Retinal pigment epithelial cell (primary cell): ENCODE results near the gene OR2A2.

Experiments
- DNase-seq: peaks from one replicate; pipeline ENCODE4 v3.0.0-alpha.2; 2010; ENCODE audit warnings: low read depth
- H3K4me3 ChIP-seq: 2 replicates; pipeline ENCODE4 v1.5.1; 2011; ENCODE audit warnings: mild to moderate bottlenecking, low read length, control low read depth, moderate library complexity
- TF ChIP-seq, protein P1 (sequence below): conservative IDR thresholded peaks from 2 replicates; pipeline ENCODE4 v1.5.1; 2011; ENCODE audit warnings: low read depth, low read length, control low read depth, inconsistent platforms

OR2A2 gene

DNA sequence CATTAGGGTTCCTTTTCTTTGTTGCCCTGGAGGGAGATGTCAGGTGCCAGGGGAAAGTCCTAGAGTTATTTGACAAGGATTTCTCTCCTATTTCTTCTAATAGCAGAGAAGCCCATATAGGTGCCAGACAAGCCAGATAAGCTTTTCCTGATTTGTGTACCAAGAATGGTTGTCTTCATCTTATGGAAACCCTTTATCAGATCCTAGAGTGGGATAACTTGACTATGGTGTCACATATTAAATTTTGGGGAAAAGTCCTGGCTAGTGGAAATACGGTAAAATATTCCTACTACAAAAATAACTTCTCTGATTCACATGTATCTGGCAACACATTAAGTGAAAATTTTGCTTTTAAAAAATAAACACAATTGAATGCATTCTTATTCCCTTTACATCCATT lies 22.2 kb upstream of the OR2A2 start:
- TF ChIP-seq, protein P1, sequence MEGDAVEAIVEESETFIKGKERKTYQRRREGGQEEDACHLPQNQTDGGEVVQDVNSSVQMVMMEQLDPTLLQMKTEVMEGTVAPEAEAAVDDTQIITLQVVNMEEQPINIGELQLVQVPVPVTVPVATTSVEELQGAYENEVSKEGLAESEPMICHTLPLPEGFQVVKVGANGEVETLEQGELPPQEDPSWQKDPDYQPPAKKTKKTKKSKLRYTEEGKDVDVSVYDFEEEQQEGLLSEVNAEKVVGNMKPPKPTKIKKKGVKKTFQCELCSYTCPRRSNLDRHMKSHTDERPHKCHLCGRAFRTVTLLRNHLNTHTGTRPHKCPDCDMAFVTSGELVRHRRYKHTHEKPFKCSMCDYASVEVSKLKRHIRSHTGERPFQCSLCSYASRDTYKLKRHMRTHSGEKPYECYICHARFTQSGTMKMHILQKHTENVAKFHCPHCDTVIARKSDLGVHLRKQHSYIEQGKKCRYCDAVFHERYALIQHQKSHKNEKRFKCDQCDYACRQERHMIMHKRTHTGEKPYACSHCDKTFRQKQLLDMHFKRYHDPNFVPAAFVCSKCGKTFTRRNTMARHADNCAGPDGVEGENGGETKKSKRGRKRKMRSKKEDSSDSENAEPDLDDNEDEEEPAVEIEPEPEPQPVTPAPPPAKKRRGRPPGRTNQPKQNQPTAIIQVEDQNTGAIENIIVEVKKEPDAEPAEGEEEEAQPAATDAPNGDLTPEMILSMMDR, result no peak
- H3K4me3 ChIP-seq, result no peak overlapping the region
- DNase-seq, result no peak

DNA sequence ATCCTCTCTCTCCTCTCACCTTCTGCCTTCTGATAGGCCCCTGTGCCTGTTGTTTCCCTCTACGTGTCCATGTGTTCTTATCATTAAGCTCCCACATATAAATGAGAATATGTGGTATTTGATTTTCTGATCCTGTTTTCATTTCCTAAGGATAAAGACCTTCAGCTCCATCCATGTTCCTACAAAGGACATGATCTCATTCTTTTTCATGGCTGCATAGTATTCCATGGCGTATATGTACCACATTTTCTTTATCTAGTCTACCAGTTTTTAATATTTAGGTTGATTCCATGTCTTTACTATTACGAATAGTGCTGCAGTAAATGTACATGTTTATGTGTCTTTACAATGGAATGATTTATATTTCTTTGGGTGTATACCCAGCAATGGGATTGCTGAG lies 18.7 kb upstream of the OR2A2 start:
- TF ChIP-seq, protein P1, result no peak
- DNase-seq, result no peak
- no peak overlapping the region for H3K4me3 ChIP-seq

DNA sequence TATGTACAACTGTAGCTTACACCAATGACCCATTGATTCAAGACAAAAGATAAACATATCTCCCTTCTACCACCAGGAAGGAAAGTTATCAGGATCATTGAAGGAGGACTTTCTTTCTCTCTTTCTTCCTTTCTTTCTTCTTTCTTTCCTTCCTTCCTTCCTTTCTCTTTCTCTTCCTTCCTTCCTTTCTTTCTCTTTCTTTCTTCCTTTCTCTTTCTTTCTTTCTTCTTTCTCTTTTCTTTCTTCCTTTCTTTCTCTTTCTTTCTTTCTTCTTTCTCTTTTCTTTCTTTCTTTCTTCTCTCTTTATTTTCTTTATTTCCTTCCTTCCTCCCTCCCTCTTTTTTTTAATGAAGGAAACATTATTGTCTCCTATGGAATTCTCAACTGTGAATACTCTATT lies 10.6 kb upstream of the OR2A2 start:
- no peak overlapping the region for H3K4me3 ChIP-seq
- TF ChIP-seq, protein P1, result no peak
- no peak for DNase-seq

DNA sequence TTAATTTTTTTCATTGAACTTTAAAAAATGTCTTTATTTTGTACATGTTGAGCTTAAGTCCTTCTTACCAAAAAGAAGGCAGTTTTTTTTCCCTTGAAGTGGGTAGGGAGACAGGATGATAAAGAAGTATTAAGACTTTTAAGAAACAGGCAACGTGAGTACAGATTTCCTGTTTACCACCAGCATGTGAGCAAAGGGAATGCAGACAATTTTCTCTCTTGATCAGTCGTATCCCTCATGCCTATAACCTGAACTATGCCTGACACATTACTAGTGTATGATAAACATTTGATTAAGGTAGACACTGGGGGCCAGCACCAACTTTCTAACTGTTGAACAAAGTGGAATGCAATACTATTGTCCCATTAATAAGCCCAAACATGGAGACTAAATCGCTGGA lies 8.8 kb upstream of the OR2A2 start:
- TF ChIP-seq, protein P1, result no peak
- H3K4me3 ChIP-seq, result no peak overlapping the region
- DNase-seq, result no peak

DNA sequence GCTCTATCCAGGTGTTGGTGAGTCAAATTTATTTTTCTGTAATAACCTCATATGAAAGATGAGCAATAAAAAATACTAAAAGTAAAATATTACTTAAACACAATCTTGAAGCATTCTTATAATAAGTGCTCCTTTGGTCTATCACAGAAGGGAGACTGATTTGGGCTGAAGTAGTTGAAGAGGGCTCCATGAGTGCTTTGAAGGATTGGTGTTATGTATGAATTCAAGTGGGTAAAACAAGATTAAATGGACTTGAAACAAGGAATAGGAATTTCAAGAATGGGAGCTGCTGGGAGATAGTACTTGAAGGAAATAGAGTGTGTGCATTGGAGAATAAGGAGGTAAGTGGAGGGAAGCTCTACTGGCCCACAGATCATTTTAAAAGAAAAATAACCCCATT lies 7.3 kb upstream of the OR2A2 start:
- DNase-seq, result no peak
- TF ChIP-seq, protein P1, result no peak

DNA sequence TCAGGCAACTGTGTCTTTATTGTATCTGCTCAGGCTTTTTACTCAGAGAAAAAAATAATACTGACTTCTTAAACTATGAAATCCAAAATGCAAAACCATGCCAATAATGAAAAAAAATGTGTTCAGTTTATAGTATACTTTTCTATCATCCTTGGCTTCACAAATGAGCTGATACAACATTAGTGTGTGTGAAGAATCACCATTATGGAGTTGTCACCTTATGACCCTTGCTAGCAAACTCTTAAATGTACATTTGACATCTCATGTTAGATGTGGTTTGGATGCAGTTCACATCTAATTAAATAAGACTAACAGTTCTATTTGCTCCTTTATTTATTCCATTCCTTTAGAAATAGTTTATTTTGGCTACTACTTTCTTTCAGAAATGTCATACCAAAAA lies 4.2 kb upstream of the OR2A2 start:
- DNase-seq, result no peak

More for the DNA sequence above, 7.3 kb upstream of the OR2A2 start:
- H3K4me3 ChIP-seq, result no peak overlapping the region

DNA sequence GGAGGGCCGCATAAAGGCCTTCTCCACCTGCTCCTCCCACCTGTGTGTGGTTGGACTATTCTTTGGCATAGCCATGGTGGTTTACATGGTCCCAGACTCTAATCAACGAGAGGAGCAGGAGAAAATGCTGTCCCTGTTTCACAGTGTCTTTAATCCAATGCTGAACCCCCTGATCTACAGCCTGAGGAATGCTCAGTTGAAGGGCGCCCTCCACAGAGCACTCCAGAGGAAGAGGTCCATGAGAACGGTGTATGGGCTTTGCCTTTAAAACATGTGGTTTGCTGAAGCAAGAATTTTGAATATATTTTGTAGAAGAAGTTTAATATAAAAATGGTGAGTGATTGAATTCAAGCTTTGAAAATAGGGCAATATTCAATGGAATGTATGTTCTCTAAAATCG lies 889 bp downstream of the OR2A2 start:
- TF ChIP-seq, protein P1, result no peak
- no peak for DNase-seq
- no peak overlapping the region for H3K4me3 ChIP-seq

More for the DNA sequence above, 4.2 kb upstream of the OR2A2 start:
- no peak overlapping the region for H3K4me3 ChIP-seq
- TF ChIP-seq, protein P1, result no peak
